Fibroblast of skin of back (primary cell): ENCODE results near the gene LRIF1. TPM values are rescaled to one million over a fixed set of nuclear protein-coding genes. Genes with fewer than 3 reads are reported as not detected.
"Not testable (repeated sequence)": the region's sequence is repeated elsewhere in the genome, so short reads cannot be mapped to it uniquely, and the experiment has no call there.

Experiments used
- DNase-seq: peaks from one replicate; pipeline ENCODE4 v3.0.0-alpha.2; 2013
- polyA plus RNA-seq, 2 experiments: library from polyadenylated mRNA; unstranded; fragments of 120-200 nt; gene quantifications; one replicate each; pipeline ENCODE4 v1.2.1, GENCODE V29; 2013; ENCODE audit not compliant: insufficient read length in 2 of 2

LRIF1 gene
- polyA plus RNA-seq (2013, experiment 1 of 2; ENCODE audit: insufficient read length) = 11.4 TPM
- polyA plus RNA-seq (2013, experiment 2 of 2; ENCODE audit: insufficient read length) = 9.1 TPM

DNA sequence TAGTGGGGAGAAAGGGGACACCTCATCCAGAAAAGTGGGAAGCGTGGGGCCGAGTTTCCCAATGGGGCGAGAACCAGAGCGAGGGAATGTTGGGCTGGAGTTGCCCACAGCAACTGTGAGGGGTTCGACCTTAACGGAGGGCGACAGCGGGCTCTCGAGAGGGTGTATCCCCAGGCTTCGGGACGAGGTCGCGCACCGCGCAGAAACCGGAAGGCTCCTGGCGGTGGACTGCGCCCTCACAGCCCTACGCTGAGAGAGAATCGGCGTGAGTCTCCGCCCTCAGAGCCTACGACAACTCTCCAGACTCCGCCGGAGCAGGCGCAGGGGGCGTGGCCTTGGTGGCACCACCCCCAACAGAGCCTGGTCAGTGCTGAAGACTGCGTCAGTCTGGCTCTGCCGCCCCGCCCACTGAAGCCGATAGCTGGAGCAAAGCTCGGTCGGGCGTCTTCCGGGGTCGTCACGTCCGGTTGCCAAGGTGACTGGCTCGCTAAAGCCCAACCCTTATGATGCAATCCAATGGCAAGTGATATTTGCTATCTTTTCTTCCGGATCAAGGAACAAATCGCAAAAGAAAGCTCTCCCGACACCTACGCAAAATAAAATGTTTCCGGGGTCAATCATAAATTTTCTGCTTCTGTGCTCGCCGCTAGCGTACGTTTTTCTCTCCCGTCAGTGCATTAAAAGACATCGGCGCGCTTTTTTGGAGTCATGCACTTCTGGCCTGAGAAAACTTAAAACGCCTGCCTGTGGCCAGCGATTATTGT, at the start of gene LRIF1:
LRIF1 (minus strand) TSS at position 232 of the 764 bp plus-strand sequence. CDS start 234 bp downstream, outside the sequence.
- DNase-seq = peak; percentile 99

DNA sequence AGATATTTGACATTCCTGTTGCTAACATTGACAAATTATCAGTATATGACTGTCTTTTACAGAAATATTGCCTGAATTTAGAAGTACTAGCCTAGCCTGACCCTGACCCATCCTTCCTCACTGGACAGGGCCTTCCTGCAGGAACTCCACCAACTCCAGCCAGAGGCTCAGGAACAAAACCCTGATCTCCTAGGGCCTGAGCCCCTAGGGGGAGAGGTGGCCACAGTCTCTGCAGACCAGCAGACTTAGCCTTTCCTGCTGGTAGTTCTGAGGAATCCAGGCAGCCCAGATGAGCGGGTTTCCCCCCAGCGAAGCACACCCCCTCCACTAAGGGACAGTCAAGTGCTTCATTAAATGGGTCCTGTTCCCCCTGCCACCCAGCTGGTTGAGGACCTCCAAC, 44.3 kb upstream of the LRIF1 start:
- DNase-seq = no peak

DNA sequence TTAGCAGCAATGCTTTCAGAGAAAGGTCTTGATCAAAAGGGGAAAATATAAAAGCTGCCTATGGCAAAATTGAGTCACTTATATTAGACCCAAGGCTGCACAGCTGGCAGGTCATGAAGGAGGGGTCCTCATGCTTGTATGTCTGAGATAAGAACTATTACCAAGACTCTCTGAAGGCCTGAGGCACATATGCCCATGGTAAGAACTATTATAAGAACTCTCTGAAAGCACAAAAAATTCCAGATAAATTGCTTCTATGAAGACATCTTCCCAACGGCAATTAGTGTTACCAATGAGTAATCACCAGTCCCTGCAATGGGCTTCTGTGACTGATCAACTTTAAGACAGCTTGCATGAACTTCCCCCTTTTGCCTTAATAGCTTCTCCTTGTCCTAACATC, 42.8 kb upstream of the LRIF1 start:
- DNase-seq = no peak

- not testable (repeated sequence) for DNase-seq
Measured at GRCh38 chr1:110999607-111000006, 35.9 kb upstream of the LRIF1 start.

DNA sequence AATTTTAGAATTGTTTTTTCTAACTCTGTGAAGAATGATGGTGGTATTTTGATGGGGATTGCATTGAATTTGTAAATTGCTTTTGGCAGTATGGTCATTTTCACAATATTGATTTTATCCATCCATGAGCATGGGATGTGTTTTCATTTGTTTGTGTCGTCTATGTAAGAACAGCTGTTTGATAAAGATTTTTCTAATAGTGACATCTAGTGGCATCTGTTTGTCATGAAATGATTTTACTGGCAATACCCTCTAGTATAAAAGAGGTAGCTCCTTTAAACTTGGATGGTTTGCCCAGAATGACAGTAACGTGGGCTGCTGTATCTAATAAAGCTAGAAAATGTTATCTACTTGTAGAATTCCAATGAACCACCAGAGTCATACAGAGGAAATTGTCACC, 28.6 kb upstream of the LRIF1 start:
- peak; percentile 7 for DNase-seq

- not testable (repeated sequence) for DNase-seq
Measured at GRCh38 chr1:110991295-110991694, 27.6 kb upstream of the LRIF1 start.

DNA sequence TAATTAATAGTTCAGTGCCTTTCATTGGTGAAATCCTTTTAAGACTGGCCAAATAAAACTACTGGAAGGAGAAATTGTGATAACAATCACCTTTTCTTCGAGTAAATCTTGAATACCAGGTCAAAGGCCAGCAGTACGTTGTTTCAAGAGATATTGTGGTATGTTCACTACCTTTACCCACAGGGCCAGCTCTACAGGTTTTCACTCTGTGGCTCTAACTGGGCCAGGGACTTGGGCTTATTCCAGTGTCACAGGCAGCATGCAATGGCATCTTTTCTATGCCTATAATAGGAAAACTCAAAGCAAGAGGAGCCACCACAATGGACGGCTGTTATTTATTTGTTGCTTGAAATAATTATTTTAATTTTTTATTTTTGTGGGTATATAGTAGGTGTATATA, 26.8 kb upstream of the LRIF1 start:
- no peak for DNase-seq

DNA sequence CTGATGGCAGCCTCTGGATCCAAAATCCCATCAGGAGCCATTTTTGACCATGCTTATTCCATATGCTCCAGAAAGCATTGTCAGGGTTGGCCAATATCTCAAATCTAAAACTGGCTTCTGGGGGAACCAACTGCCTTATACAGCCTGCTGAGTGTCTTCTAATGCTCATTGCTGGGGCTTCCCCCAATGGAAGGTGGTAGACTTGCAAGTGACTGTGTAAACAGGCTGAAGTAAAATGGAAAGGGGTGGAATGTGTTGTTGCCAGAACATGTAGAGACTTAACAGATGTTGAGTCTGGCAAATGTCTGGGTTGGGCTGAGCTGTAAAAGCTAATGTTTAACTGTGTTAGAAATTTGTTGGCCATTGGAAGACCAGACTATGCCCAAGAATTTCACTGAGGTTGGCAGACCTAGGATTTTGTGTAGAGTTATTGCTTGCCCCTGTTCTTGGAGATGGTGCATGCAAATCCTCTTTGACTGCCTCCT, 22.7 kb upstream of the LRIF1 start:
- DNase-seq = no peak

GRCh38 chr1:110982320-110982719, 18.6 kb upstream of the LRIF1 start:
- no peak for DNase-seq

DNA sequence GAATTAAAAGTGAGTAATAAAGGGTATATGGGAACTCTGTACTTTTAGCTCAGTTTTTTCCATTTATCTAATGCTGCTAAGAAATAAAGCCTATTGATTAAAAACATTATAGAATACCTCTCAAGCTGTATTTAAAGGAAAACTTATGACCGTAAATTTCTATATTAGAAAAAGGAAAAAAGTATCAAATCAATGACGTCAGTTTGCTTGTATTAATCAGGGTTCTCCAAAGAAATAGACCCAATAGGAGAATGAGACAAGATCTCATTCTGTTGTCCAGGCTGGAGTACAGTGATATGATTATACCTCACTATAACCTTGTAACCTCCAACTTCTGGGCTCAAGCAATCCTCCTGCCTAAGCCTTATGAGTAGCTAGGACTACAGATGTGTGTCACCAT, 15.4 kb upstream of the LRIF1 start:
- no peak for DNase-seq

- DNase-seq = peak; percentile 7
Measured at GRCh38 chr1:110976089-110976488, 12.4 kb upstream of the LRIF1 start.

DNA sequence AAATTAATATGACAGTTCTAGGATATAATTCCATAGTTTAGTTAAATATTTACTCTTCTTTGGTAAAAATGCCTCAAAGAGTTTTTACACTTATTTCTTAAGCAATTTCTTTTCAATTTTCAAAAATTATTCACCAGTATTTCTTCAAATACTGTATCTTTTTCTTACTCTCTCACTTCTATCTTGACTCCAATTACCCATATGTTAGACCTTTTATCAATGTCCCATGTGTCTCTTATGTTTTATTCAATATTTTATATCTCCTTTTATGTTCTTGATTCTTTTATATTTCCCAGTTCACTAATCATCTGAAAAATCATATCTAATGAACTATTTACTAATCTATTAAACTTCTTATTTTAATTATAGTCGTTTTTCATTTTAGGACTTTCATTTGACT, 11.5 kb upstream of the LRIF1 start:
- DNase-seq = no peak

DNA sequence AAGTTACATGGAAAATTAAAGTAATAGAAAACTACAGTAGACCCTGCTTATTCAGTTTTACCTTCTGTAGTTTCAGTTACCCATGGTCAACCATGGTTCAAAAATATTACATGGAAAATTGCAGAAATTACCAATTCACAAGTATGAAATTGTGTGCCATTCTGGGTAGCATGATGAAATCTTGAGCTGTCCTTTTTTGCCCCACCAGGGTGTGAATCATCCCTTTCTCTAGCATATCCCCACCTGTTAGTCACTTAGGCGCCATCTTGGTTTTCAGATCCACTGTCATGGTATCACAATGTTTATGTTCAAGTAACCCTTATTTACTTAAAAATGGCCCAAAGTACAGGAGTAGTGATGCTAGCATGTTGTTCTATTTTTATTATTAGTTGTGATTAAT, 3.5 kb upstream of the LRIF1 start:
- DNase-seq = no peak

GRCh38 chr1:110964455-110964903, 757 bp upstream of the LRIF1 start:
- DNase-seq = no peak

DNA sequence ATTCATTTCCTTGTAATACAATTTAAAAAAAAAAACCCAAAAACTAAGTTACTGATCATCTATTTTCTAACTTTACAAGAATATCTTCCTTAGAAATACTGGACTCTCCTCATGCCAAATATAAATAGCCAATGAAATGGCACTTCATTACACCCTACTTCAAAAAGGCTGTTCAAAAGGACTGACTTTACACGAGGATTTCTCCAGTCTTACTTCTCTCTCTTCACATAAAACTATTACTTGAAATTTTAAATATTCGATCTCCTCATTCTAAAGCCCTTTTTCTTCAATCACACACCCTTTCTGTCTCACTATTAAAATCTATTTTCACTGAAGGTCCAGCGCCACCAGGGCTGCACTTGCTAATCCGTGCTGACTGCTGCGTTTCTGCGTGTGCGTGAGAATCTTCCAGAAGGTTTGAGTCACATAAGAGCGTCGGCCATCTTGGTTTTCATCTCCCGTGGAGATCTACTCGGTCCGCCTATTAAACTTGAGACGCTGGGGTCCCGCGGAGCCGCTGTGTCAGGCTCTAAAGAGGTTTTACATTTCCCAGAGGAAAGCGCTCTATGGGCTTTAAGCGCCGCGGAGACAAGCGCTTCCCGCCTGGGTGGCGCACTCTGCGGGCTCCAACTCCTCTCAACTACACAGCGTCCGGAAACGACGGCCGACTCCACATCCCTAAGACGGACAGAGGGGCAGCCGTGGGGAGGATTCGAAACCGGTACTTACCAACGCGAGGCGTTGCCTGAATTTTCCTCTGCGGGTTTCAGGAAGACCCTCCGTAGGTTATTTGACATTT, 631 bp downstream of the LRIF1 start:
- peak; percentile 84 for DNase-seq

- no peak for DNase-seq
Measured at GRCh38 chr1:110961902-110962301, 1.8 kb downstream of the LRIF1 start.

GRCh38 chr1:110960777-110961420, 2.8 kb downstream of the LRIF1 start:
- DNase-seq = no peak

GRCh38 chr1:110957798-110958197, 5.9 kb downstream of the LRIF1 start:
- DNase-seq = no peak

- DNase-seq = no peak
Measured at GRCh38 chr1:110956586-110956985, 7.1 kb downstream of the LRIF1 start.

DNA sequence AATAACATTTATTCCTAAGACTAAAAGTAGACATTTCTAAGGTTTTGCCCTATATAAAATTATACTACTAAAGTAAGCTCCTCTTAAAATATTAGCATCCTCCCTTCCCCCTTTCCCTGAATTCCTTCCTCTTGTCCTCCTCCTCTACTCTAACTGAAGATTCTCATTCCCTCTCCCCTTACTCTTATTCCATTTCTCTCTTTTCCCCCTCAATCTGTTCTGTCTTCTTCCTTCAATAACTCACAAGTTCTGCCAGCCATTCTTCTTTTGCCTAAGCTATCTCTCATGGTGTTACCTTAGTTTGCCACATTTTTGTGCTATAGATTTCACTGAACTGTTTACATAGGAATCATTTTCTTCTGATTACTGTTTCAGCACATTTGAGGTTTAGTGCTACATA, 10.7 kb downstream of the LRIF1 start:
- DNase-seq = no peak

DNA sequence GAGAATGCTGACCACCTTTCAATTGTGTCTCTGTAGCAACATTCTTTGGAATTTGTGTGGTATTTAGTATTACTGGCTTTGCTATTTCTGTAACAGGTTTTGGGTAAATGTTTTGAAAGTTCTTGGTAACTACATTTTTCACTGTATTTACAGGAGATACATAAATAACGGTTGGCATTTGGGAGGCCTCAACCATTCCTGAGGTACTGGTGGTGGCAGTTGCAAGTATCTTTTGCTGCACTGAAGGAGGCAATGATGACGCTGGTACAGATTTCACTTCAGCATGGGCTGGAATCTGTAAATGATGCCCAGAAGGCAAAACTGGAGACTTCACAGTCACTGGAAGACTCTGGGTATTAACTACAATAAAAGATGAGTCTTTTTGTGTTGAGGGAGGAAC, 11.7 kb downstream of the LRIF1 start:
- no peak for DNase-seq

DNA sequence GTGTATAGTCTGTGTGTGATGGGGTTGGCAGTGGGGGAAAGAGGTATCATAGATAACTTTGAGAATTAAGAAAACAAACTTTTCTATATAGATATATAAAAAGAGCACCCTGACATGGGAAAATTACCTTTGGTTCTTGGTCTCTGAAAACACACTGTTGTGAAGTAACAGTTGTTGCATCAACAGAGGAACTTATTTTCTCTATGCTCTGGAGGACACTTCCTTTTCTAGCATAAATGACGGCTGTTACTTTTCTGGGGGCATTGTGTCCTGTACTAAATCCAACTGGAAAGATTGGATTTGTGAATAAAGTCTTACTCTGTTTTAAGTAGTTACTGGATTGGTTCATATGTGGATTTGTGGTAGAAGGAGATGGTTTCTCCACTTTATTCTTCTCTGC, 12.6 kb downstream of the LRIF1 start:
- no peak for DNase-seq
